Femur (tissue), 1 donor: Measurements from ENCODE around the gene FAM83E.
"Not testable (repeated sequence)": the region's sequence is repeated elsewhere in the genome, so short reads cannot be mapped to it uniquely, and the experiment has no call there.

Experiments
- DNase-seq: peaks from one replicate; pipeline ENCODE4 v3.0.0-alpha.2; 2017

Gene FAM83E

DNA sequence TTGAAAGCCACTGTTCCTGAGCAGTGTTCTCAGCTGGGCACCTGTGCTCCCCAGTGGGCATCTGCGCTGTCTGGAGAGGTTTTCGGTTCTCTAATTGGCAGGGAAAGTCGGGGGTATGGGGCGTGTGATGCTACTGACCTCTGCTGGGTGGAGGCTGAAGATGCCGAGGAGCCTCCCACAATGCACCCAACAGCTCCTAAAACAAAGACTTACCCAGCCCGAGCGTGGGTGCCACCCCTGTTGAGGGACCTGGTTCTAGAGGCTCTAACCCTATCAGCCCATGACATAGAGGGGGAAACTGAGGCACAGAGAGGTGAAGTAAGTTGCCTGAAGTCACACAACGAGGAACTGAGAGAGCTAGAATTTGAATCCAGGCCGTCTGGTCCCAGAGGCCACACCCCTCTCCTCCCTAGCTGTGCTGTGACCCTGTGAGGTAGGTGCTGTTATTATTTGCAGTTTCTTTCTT, 6.0 kb downstream of the FAM83E start:
- DNase-seq = peak; percentile 40

DNA sequence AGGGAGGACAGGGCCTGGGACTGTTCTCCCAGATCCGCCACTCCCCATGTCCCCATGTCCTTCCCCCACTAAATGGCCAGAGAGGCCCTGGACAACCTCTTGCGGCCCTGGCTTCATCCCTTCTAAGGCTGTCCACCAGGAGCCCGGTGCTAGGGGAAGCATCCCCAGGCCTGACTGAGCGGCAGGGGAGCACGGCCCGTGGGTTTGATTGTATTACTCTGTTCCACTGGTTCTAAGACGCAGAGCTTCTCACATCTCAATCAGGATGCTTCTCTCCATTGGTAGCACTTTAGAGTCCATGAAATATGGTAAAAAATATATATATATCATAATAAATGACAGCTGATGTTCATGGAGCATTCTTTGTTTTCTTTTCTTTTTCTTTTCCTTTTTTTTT, 7.5 kb downstream of the FAM83E start:
- no peak for DNase-seq

DNA sequence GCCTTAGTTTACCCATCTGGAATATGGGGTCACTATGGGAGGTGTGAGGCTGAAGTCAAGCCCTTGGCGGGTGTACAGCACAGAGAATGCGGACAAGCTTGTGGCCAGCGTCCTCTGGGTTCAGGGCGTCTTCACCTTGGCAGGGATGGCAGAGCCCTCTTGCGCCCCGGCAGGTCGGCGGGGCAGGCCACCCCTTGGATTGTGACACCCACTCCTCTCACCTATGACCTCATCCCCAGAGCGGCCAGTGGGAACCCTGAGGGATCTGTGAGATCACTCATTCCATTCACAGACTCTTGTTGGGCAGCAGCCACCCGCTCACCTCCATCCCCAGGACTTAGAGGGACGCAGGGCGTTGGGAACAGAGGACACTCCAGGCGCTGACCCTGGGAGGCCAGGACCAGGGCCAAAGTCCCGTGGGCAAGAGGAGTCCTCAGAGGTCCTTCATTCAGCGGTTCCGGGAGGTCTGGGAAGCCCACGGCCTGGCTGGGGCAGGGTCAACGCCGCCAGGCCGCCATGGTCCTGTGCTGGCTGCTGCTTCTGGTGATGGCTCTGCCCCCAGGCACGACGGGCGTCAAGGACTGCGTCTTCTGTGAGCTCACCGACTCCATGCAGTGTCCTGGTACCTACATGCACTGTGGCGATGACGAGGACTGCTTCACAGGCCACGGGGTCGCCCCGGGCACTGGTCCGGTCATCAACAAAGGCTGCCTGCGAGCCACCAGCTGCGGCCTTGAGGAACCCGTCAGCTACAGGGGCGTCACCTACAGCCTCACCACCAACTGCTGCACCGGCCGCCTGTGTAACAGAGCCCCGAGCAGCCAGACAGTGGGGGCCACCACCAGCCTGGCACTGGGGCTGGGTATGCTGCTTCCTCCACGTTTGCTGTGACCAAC, 8.2 kb downstream of the FAM83E start, which contains the start of gene SPACA4:
SPACA4 (plus strand) TSS at position 280 of the 896 bp plus-strand sequence; CDS start at position 517, 237 bp downstream.
- DNase-seq = peak; percentile 15

DNA sequence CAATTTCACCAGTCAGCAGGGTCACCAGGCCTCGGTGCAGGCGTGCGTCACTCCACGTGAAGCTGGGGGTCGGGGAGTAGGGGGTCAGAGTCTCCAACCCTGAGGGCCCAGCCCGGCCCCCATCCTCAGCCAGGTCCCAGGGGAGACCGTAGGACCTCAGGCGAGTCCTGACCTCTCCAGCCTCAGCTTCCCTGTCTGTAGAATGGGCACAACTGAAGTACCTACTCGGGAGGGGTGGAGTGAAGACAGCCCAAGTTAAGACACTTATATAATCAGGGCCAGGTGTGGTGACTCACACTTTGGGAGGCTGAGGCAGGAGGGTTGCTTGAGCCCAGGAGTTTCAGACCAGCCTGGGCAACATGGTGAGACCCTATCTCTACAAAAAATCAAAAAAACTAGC, 11.0 kb downstream of the FAM83E start:
- DNase-seq = no peak

DNA sequence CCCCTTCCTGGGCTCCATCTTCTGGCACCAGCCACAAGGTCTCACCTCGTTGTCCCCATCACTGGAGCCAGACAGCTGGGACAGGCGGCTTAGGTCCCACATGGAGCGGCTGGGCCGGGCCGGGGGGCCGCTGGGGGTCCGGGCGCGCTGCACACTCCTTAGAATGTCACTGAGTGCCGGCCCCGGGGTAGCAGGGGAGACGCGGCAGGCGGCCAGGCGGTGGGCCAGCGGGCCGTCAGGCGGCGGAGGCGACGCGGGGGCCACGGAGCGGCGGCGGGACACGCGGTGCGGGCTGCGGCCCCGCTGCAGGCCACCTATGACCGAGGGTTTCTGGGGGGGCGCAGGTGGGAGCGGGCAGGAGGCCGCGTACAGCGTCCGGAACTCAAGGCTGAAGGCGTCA, 11.4 kb downstream of the FAM83E start:
- DNase-seq = no peak

DNA sequence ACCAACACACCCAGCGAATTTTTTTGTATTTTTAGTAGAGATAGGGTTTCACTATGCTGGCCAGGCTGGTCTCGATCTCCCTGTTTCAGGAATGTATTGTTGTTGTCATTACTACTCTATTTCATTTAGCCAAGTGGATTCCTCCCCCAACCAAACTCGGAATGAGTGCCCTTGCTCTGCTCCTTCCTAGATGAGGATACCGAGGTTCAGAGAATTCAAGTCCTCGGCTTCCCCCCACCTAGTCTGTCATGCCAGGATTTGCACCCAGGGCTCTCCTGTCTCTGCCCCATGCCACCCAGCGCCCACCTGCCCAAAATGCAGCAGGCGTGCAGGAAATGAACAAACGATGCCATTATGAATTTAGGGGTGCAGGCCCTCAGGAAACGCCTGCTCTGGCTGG, 11.9 kb downstream of the FAM83E start:
- no peak for DNase-seq

DNA sequence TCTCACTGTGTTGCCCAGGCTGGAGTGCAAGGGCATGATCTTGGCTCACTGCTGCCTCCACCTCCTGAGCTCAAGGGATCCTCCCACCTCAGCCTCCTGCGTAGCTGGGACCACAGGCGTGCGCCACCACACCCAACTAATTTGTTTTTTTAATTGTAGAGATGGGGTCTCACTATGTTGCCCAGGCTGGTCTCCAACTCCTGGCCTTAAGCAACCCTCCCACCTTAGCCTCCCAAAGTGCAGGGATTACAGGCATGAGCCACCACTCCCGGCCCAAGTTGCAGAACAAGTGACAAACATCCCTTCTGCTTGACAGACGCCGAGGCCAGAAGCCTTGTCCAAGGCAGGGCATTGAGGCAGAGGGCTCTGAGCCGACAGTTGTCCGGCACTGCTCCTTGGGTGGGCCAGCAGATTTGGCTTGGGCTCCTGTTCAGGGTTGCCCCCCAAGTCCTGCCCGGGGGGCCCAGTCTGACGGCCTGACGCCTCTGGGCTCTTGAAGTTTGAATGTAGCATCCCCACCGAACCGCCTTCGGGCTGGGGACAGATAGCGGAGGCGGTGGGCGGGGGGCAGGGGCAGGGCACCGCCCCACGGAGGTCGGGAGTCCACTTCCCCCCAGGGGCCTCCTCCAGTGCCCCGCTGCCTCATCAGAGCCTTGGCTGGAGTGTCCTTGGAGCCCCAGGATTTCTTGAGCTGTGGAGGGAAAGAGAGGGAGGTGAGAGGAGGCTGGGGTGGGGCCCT, 14.0 kb downstream of the FAM83E start:
- peak; percentile 10 for DNase-seq

DNA sequence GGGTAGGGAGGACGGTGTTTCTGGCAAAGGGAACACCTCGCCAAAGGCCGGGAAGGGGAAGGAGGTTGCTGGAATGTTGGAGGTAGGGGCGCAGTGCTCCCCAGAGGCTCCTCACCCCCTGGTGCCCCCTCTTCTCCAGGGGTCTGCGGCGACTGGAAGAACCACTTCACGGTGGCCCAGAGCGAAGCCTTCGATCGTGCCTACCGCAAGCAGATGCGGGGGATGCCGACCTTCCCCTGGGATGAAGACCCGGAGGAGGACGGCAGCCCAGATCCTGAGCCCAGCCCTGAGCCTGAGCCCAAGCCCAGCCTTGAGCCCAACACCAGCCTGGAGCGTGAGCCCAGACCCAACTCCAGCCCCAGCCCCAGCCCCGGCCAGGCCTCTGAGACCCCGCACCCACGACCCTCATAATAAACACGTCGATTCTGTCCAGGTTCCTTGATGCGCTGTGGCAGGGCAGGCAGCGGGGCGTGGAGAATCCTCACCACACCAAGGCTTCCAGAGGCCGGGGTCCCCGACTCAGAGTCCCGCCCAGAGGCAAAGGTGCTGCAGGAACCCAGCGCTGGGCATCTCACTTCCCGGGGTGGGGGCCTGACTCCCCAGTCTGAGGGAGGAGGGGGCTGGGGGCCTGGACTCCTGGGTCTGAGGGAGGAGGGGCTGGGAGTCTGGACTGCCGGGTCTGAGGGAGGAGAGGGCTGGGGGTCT, 15.7 kb downstream of the FAM83E start:
- DNase-seq = peak; percentile 13

DNA sequence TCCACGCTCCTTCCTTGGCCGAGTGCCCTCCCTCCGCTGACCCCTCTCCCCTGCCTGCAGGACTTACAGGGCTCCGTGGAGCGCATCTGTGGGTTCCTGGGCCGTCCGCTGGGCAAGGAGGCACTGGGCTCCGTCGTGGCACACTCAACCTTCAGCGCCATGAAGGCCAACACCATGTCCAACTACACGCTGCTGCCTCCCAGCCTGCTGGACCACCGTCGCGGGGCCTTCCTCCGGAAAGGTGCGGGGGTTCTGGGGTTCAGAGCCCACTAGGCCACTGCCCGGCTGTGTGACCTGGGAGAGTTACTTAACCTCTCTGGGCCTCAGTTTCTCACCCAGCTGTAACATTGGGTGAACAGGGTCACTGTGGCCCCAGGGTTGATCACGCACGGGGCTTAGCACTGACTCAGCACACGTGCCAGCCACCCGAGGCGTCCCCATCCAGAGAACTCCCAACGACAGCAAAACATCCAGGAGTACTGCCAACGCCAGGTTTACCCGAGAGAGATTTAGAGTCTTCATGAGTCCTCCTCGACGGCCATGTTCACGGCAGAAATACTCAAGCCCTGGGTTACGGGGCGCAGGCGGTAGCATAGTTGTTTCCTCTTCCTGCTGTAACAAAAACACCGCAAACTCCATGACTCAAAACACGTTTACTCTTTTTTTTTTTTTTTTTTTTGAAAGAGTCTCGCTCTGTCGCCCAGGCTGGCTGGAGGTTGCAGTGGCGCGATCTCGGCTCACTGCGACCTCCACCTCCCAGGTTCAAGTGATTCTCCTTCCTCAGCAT, 18.0 kb downstream of the FAM83E start:
- no peak for DNase-seq

DNA sequence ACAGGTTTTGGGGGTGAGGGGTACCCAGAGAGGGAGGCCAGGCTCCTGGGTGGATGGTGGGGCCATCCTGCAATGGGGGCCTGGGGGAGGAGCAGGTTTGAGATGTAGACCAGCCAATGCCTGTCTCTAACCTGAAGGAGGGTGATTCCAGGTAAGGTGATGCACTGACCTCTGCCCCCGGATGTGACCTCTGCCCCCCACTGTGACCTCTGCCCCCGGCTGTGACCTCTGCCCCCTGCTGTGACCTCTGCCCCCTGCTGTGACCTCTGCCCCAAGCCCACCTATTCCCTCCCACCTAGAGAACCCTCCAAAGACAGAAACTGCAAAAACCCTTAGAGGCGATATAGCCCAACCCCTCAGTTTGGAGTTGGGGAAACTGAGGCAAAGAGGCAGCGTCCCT, 18.6 kb downstream of the FAM83E start:
- no peak for DNase-seq

DNA sequence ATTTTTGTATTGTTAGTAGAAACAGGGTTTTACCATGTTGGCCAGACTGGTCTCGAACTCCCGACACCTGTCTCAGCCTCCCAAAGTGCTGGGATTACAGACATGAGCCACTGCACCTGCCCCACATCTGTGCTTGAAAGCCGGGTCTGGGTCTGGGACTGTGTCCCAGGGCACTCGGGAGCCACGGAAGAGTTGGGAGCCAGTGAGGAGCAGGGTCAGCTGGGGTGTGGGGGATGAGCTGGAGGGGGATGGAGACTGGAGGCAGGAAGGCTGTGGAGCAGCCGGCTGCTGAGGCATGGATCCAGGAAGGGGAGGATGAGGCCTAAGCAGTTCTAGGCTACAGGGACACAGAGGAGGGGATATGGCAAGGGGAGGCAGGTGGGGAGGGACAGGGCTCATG, 19.0 kb downstream of the FAM83E start:
- DNase-seq = no peak

DNA sequence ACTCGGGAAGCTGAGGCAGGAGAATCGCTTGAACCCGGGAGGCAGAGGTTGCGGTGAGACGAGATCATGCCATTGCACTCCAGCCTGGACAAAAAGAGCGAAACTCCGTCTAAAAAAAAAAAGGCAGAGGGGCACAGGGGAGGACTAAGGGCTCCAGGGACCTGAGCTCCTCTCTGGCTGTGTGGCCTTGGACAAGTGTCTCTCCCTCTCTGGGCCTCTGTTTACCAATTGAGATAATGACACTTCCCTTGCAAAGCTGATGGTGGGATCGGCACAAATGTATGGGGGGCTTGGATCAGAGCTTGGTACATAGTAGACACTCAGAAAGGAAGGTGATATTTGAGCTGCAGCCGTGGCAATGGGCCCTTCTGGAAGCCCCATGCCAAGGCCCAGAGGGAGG, 19.7 kb downstream of the FAM83E start:
- no peak for DNase-seq

DNA sequence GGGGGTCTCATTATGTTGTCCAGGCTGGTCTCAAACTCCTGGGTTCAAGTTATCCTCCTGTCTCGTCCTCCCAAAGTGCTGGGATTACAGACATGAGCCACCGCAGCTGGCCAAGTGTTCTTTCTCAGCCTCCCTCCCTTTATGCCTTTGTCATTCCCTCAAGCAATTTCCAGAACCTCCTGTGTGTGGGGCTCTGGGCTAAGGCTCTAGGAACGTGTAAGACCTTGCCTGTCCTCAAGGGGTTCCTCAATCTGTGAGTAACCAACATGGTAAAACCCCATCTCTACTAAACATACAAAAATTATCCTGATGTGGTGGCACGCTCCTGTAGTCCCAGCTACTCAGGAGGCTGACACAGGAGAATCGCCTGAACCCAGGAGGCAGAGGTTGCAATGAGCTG, 23.9 kb downstream of the FAM83E start:
- DNase-seq = no peak

DNA sequence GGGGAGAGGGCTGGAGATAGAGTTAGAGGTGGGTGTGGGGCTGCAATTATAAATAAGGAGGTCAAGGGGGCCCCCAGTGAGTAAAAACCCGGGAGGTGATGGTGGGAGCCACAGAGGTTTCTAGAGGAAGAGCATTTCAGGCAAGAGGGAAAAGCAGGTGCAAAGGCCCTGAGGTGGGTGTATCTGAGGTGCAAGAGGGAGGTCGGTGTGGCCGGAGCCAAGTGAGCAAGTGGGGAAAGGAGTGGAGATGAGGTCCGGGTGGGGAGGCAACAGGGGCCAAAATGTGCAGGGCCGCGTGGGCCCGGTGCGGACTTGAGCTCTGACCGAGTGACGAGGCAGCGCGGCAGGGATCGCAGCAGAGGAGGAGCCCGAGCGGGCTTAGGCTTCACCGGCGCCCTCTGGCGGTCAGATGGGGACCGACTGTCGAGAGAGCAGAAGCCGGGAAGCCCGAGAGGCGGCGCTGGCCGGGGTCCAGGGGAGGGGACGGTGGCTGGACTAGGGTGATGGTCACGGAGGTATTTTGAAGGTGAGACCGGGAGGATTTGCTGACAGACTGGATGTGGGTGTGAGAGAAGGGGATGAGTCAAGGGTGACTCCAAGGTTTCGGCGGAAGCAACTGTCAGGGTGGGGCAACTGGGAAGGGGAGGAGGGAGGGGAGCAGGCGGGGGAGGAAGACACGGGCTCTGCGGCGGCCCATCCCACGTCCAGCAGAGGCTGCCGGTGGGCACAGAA, 26.0 kb downstream of the FAM83E start:
- peak; percentile 90 for DNase-seq

DNA sequence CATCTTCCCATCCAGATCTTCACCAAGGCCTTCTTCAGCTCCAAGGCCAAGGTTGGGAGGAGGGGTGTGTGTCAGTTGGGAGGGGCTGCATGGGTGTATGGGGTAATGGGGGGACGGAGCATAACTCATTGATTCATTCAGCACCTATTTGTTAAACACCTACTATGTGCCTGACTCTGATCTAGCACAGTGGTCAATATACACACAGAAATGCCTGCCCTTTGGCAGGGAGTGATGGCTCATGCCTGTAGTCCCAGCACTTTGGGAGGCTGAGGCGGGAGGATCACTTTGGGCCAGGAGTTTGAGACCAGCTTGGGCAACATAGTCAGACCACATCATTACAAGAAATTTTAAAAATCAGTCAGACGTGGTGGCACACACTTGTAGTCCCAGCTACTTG, 27.5 kb downstream of the FAM83E start:
- no peak for DNase-seq

DNA sequence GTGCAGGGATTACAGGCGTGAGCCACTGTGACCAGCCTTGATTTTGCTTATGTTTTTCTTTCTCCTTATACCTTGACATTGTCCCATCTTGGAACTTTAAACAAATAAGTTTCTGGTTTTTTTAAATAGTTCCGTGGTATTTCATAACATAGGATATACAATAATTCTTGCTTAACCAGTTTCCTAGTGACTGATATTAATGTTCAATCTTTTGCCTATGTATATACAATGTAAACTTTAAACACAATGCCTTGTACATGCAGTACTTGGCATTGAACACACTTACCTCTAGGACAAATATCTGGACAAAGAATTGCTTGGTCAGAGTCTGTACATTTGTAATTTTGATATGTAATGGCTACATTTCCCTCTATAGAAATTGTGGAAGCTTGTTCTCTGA, 32.7 kb downstream of the FAM83E start:
- no peak for DNase-seq

DNA sequence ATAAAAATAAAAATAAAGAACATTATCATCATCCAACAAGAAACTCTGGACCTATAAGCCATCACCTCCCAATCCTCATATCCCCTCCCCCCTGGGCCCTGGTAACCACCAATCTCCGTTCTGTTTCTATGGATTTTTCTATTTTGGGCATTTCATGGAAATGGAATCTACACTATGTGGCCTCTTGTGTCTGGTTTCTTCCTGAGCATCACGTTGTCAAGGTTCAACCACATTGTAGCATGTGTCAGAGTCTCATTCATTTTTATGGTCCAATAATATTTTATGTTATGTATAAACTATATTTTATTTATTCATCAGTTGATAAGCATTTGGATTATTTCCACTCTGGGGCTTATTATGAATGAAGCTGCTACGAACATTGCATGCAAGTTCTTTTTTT, 36.0 kb downstream of the FAM83E start:
- DNase-seq = no peak

DNA sequence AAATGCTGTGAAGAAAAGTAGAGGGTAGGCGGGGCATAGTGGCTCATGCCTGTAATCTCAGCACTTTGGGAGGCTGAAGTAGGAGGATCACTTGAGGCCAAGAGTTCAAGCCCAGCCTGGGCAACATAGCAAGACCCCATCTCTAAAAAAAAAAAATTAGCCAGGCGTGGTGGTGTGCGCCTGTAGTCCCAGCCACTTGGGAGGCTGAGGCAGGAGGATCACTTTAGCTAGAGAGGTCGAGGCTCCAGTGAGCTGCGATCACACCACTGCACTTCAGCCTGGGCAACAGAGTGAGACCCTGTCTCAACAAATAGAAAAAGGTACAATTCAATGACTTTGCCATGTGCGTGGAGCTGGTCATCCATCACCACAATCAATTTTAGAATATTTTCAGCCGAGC, 37.0 kb downstream of the FAM83E start:
- not testable (repeated sequence) for DNase-seq

DNA sequence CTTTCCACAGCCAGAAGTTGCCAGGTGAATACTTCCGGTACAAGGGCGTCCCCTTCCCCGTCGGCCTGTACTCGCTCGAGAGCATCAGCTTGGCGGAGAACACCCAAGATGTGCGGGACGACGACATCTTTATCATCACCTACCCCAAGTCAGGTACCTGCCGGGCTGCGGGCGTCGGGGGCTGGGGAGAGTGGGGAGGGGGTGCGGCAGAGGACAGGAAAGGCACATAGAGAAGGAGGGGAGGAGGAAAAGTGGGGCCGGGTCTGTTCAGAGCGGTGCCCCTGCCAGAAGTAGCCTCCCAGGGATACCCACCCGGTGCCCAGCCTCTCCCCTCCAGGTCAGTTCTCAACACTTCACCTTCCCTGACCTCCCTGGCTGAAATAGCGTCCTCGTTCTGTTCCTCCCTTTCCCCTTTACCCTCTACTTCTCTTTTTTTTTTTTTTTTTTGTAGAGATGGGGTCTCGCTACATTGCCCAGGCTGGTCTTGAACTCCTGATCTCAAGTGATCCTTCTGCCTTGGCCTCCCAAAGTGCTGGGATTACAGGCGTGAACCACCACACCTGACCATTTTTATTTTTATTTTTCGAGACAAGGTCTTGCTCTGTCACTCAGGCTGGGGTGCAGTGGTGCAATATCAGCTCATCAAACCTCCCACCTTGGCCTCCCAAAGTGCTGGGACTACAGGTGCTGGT, 38.8 kb downstream of the FAM83E start:
- DNase-seq = no peak

DNA sequence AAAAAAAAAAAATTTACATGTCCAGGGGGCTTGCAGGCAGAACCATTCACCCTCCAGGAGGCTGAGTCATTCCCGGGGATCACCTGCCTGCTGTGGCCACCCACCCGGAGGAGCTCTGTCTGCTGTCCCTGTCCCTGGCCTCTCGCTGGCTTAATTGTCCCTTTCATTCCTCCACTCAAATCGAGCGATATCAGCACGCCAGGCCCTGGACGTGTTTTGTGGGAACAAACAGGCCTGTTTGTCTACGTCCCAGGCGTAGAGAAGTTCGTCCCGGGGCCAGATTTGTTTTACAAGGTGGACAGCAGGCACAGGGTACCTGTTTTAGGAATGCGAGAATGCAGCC, 41.7 kb downstream of the FAM83E start:
- DNase-seq = no peak
